HG02840 (cell line): ENCODE results near the gene ZNF771.

ENCODE experiments used
- ATAC-seq: cut with Tn5 transposase; IDR thresholded peaks from one replicate; pipeline ENCODE4 v1.9.1; 2021; ENCODE audit warnings: mild to moderate bottlenecking, moderate library complexity, moderate number of reproducible peaks; ENCODE audit not compliant: unreplicated experiment, low FRiP score

ZNF771 gene

GRCh38 chr16:30397776-30398660 is 9.4 kb upstream of the ZNF771 start:
- ATAC-seq = no peak

GRCh38 chr16:30398661-30399434 is 8.6 kb upstream of the ZNF771 start:
- no peak for ATAC-seq

GRCh38 chr16:30399435-30400186 is 7.8 kb upstream of the ZNF771 start:
- no peak for ATAC-seq

GRCh38 chr16:30401768-30402425 is 5.5 kb upstream of the ZNF771 start:
- no peak for ATAC-seq

- peak; percentile 4 for ATAC-seq
Observed at GRCh38 chr16:30406795-30407101, 658 bp upstream of the ZNF771 start.

GRCh38 chr16:30407804-30408534 is 563 bp downstream of the ZNF771 start:
- ATAC-seq = peak; percentile 15

GRCh38 chr16:30409125-30410060 is 2.0 kb downstream of the ZNF771 start:
- ATAC-seq = no peak

GRCh38 chr16:30413112-30413806 is 5.9 kb downstream of the ZNF771 start:
- no peak for ATAC-seq

- no peak for ATAC-seq
Observed at GRCh38 chr16:30414159-30414558, 6.8 kb downstream of the ZNF771 start.

- no peak for ATAC-seq
Observed at GRCh38 chr16:30416047-30416603, 8.7 kb downstream of the ZNF771 start.

GRCh38 chr16:30416624-30417528 is 9.5 kb downstream of the ZNF771 start:
- ATAC-seq = peak; percentile 19

- ATAC-seq = peak; percentile 72
Observed at GRCh38 chr16:30417529-30418349, 10.3 kb downstream of the ZNF771 start.

GRCh38 chr16:30418350-30419181 is 11.2 kb downstream of the ZNF771 start:
- ATAC-seq = no peak

GRCh38 chr16:30421010-30421409 is 13.6 kb downstream of the ZNF771 start:
- ATAC-seq = no peak

- no peak for ATAC-seq
Observed at GRCh38 chr16:30428055-30428454, 20.6 kb downstream of the ZNF771 start.
